Stimulated activated CD4-positive, alpha-beta T cell treated with anti-CD3 and anti-CD28 coated beads, Interleukin-1b, Interleukin-23, amount 100 ng/mL, for 4 hours (primary cell): Measurements from ENCODE around the gene DPF1.
A peak's percentile ranks its signal among the peaks of the same experiment; 100 is the strongest.

ENCODE experiments used
- DNase-seq, 2 donors: peaks; one replicate each; pipeline ENCODE4 v3.0.0-alpha.2; 2020; ENCODE audit warnings: low read depth in 2 of 2

DPF1 gene

GRCh38 chr19:38221421-38221820, 2.6 kb downstream of the DPF1 start:
- no peak for DNase-seq

- no peak for DNase-seq
Observed at GRCh38 chr19:38219221-38219620, 4.8 kb downstream of the DPF1 start.

GRCh38 chr19:38218204-38218603, 5.8 kb downstream of the DPF1 start:
- no peak for DNase-seq

GRCh38 chr19:38216785-38217641, 7.0 kb downstream of the DPF1 start:
- no peak for DNase-seq

GRCh38 chr19:38213911-38214625, 10.0 kb downstream of the DPF1 start:
- peak in 1 of 2 donors; percentile 21 for DNase-seq

GRCh38 chr19:38213469-38213868, 10.6 kb downstream of the DPF1 start:
- DNase-seq: no peak

- no peak for DNase-seq
Observed at GRCh38 chr19:38211766-38212165, 12.3 kb downstream of the DPF1 start.

GRCh38 chr19:38211151-38211591, 12.9 kb downstream of the DPF1 start:
- no peak for DNase-seq

- DNase-seq: no peak
Observed at GRCh38 chr19:38210458-38210987, 13.5 kb downstream of the DPF1 start.

- no peak for DNase-seq
Observed at GRCh38 chr19:38209671-38210457, 14.2 kb downstream of the DPF1 start.

- DNase-seq: no peak
Observed at GRCh38 chr19:38209152-38209551, 14.9 kb downstream of the DPF1 start.

GRCh38 chr19:38208571-38208970, 15.5 kb downstream of the DPF1 start:
- DNase-seq: no peak

- DNase-seq: no peak
Observed at GRCh38 chr19:38207543-38207942, 16.5 kb downstream of the DPF1 start.

GRCh38 chr19:38206928-38207327, 17.1 kb downstream of the DPF1 start:
- no peak for DNase-seq

- DNase-seq: no peak
Observed at GRCh38 chr19:38206006-38206745, 17.8 kb downstream of the DPF1 start.

- no peak for DNase-seq
Observed at GRCh38 chr19:38204728-38205127, 19.3 kb downstream of the DPF1 start.

- DNase-seq: no peak
Observed at GRCh38 chr19:38204096-38204495, 19.9 kb downstream of the DPF1 start.

GRCh38 chr19:38203197-38203596, 20.8 kb downstream of the DPF1 start:
- DNase-seq: no peak

GRCh38 chr19:38202504-38202903, 21.5 kb downstream of the DPF1 start:
- DNase-seq: no peak

GRCh38 chr19:38201731-38202130, 22.3 kb downstream of the DPF1 start:
- no peak for DNase-seq

GRCh38 chr19:38199340-38199739, 24.7 kb downstream of the DPF1 start:
- no peak for DNase-seq
